Middle frontal gyrus (tissue), 1 donor: ENCODE results near the gene PPP2R5D.
"Not testable (repeated sequence)": the region's sequence is repeated elsewhere in the genome, so short reads cannot be mapped to it uniquely, and the experiment has no call there.

Source experiments
- DNase-seq: peaks from one replicate; pipeline ENCODE4 v3.0.0-alpha.2; 2015; ENCODE audit warnings: low spot score; ENCODE audit errors: extremely low spot score

Gene PPP2R5D

GRCh38 chr6:42988486-42989020, 4.2 kb downstream of the PPP2R5D start:
- DNase-seq = no peak

- DNase-seq = no peak
Observed at GRCh38 chr6:42989923-42990322, 5.6 kb downstream of the PPP2R5D start.

- DNase-seq = no peak
Observed at GRCh38 chr6:42993445-42993844, 9.1 kb downstream of the PPP2R5D start.

GRCh38 chr6:42996513-42996912, 12.1 kb downstream of the PPP2R5D start:
- no peak for DNase-seq

DNA sequence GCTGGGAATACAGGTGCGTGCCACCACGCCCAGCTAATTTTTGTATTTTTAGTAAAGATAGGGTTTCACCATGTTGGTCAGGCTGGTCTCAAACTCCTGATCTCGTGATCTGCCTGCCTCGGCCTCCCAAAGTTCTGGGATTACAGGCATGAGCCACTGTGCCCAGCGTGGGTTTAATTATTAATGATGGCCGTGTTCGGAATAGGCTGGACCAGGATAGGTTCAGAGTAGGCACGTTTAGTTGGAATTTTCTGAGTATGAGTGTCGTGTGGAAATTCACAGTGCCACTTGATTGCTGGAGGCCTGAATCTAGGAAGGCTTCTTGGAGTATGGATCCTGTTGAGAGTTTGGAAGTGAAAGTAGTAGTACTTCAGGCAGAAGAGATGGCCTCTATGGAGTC, 13.8 kb downstream of the PPP2R5D start:
- not testable (repeated sequence) for DNase-seq

- DNase-seq = no peak
Observed at GRCh38 chr6:43001843-43002242, 17.5 kb downstream of the PPP2R5D start.

GRCh38 chr6:43005844-43006243, 21.5 kb downstream of the PPP2R5D start:
- no peak for DNase-seq

DNA sequence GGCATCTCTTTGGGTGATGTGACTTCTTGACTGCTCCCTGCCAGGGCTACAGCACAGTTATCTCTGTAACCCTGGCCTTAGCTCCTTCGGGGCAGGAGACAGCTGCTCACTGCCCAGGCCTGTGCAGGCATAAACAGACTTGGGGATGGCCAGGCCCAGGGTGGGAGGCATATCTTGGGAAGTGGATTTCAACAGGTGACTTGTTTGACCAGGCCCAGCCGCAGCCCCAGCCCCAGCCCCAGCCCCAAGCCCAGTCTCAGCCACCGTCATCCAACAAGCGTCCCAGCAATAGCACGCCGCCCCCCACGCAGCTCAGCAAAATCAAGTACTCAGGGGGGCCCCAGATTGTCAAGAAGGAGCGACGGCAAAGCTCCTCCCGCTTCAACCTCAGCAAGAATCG, 21.9 kb downstream of the PPP2R5D start:
- no peak for DNase-seq

DNA sequence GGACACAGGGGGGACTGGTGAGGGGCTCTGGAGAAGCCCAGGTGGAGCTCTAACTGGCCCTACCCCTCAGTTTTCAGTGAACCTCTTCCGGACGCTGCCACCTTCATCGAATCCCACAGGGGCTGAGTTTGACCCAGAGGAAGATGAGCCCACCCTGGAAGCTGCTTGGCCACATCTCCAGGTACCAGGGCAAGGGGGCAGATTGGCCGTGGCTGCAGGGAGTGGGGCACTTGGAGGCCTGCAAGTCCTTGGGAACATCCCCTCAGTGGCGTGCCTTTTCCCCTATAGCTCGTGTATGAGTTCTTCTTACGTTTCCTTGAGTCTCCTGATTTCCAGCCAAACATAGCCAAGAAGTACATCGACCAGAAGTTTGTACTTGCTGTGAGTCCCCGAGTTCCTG, 22.8 kb downstream of the PPP2R5D start:
- no peak for DNase-seq

GRCh38 chr6:43009124-43009523, 24.8 kb downstream of the PPP2R5D start:
- no peak for DNase-seq

- DNase-seq = no peak
Observed at GRCh38 chr6:43011207-43011606, 26.8 kb downstream of the PPP2R5D start.

DNA sequence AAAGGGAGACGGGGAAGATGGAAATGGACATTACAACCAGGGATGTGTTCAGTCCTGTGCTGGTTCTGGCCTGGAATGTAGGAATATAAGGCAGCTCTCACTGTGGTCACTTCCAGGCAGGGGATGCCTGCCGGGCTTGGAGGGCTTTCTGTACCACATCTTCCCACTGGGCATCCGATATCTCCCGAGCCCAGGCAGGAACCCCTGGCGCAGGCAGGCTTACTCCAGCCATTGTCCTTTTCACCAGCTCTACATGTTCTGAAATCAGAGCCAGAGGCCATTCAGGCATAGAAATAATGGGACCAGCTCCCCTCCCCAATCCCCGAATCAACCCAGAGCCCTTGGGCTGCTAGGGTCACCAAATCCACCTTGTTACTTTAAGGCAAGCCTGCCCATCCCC, 28.0 kb downstream of the PPP2R5D start:
- no peak for DNase-seq

DNA sequence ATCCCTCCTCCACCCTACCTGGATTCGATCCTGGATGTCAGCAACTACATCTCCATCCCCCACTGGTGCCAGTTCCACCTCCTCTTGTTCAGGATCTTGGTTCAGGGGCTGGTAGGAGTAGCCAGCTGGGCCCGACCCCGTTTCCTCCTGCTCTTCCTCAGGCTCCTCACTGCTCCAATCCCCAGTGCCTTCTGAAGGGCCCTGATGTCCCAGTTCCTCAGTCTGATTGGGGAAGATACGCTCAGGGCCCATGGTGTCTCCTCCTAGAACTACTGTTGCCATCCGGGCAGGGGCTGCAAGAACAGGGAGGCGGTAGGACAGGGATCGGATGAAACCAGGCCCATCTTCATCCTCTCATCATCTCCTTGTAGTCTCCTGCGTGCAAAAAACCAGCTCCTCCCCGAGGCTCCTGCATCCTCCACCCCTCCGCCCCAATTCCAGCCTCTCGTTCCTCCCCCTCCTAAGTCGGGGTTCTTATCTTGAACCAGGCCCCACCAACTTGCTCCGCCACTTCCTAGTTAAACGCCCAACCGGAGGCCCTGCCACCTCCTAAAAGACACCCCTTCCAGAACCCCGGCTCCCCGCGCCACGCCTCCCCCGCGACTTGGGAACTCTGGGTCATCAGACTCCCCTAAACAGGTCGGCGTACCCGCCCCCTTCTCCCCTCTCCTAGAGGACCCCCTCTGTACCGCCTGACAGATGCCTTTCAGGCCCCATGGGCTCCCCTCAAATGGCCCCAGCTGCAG, 28.9 kb downstream of the PPP2R5D start:
- no peak for DNase-seq

DNA sequence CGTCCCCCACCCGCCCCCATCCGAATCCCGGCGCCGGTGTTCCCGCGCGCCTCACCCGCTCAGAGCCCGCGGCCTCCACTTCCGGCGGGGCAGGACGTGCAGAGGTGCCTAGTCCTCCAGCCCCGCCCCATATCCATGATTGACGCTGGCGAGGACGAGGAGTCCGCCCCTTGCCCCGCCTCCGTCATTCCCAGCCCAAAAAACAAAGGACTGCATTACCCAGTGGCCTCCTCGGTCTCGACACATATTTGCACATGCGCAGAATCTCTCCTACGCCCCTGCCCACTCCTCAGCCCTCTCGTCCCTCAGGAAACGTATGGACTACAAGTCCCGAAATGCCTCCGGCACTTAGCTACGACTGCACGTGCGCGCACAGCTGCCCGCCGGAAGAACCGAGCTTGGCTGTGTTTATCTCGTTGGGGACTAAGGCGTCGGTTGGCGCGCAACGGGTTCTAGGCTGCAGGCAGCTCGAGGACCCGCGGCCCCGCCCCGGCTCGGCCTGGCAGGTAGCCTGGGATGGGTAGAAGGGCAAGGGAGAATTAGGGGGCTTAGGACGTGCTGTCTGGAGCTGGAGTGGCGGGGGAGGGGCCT, 29.6 kb downstream of the PPP2R5D start, which contains the start of the genes KLHDC3 and MEA1:
TSS of gene KLHDC3 (plus strand) at position 407 of the 591 bp plus-strand sequence. CDS start 2,944 bp downstream, outside the sequence.
TSS of gene MEA1 (minus strand) at position 104 of the 591 bp plus-strand sequence. CDS start 133 bp downstream, outside the sequence.
- peak; percentile 98 for DNase-seq

DNA sequence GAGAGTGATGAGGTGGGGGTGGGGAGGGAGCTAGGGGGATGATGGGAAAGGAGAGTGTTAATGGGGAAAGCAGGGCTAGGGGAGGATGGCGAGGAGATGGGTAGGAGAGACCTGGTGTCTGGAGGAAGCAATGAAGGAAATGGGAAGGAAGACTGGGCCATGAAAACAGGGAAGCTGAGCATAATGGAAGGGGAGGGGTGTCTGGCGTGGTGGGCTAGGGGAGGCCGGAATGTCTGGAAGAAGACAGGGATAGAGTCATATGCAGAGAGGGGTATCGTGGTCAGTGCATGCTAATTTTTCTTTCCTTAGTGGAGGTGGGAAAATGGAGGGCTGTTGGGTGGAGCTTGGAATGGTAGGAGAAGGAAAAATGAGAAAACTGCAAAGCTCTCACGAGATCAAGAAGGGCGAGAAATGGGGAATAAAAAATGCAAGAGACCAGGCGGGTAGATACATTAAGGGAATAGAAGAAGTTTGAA, 30.1 kb downstream of the PPP2R5D start:
- DNase-seq = no peak

GRCh38 chr6:43016176-43016942, 32.0 kb downstream of the PPP2R5D start:
- DNase-seq = no peak

- no peak for DNase-seq
Observed at GRCh38 chr6:43016943-43017334, 32.6 kb downstream of the PPP2R5D start.

DNA sequence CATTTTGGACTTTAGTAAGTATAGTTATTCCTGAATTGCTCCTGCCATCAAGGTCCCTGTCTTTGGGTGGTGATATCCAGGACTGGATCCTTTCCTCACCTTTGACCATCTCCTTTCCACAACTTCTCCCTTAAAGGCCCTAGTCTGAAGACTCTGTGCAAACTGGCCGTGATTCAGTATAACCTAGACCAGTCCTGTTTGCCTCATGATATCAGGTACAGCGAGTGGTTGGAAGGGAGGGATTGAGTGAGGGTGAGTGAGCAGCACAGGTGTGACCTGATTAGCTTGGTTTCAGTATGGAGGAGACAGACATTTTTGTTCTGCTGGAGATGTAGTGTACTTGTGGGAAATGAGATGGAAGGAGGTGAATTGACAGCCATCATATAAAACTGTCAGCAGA, 34.8 kb downstream of the PPP2R5D start:
- DNase-seq = no peak

DNA sequence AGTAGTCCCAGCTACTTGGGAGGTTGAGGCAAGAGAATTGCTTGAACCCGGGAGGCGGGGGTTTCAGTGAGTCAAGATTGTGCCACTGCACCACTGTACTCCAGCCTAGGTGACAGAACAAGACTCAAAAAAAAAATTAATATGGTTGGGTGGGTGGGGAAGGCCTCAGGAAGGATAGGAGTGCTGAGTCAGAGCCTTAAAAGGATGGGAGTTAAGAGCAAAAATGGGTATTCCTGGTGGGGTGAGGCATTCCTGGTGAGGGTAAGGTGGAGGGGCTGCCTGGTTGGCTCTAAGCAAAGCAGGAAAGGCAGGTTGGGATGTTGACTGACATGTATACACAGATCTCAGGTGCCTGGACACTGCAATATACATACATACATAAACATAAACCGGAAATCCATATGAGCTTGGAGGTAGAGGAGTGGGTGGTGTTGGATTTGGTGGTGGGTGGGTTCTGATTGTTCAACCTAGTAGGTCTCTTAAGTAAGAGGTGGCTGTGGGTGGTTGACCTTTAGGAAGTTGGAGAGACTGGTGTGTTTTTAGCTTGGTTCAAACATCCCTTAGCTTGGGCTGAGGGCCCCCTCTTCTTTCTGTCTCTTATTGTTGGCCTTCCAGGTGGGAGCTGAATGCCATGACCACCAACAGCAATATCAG, 35.8 kb downstream of the PPP2R5D start:
- no peak for DNase-seq

- no peak for DNase-seq
Observed at GRCh38 chr6:43020847-43021246, 36.5 kb downstream of the PPP2R5D start.
